PFSK-1 (cell line): ENCODE results near the gene TELO2.

Experiments used
- FOXP2 ChIP-seq: optimal IDR thresholded peaks from 2 replicates; pipeline ENCODE3; 2011; ENCODE audit warnings: borderline replicate concordance, control low read depth, inconsistent platforms; ENCODE audit not compliant: insufficient read depth; ENCODE audit errors: extremely low read length, extremely low read depth
- POLR2AphosphoS5 ChIP-seq: IDR thresholded peaks from 2 replicates; pipeline ENCODE4 v1.6.1; 2012; ENCODE audit warnings: low read depth, mild to moderate bottlenecking, control low read depth, low read length, moderate library complexity
- REST ChIP-seq, 2 experiments: IDR thresholded peaks; 2 replicates each; pipeline versions ENCODE4 v1.6.1 to v1.8.0; 2011 to 2012; ENCODE audit warnings: low read depth in 2 of 2, low read length in 2 of 2, control low read depth in 1 of 2, inconsistent platforms in 1 of 2, mild to moderate bottlenecking in 1 of 2, moderate library complexity in 1 of 2; ENCODE audit not compliant: insufficient read depth in 1 of 2
- SIN3A ChIP-seq: IDR thresholded peaks from 2 replicates; pipeline ENCODE4 v1.6.1; 2012; ENCODE audit warnings: mild to moderate bottlenecking, low read length, moderate library complexity, borderline replicate concordance; ENCODE audit not compliant: insufficient read depth
- TAF1 ChIP-seq: IDR thresholded peaks from 2 replicates; pipeline ENCODE4 v1.6.1; 2012; ENCODE audit warnings: low read length, control low read depth, borderline replicate concordance; ENCODE audit not compliant: insufficient read depth

DNA sequence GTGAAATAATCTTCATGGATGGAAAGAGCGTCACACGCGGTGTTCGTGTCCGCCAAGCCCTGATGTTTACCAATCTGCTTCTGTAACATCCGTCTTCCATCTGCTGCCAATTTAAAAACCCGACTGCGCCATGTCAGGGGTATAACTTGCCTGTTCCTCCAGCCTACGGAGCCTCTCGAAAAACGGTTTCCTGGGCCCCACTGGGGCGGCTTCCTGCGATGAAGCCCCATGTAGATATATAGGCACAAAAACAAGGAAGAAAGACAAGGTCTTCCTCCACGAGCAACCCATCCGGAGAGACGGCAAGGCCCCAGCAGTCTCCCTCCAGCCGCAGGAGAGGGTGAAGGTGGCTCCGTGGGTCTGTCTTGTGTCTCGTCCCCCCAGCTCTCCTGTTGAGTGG, 4.5 kb upstream of the TELO2 start, which contains the start of gene PTX4:
- no peak for TF ChIP-seq POLR2AphosphoS5
- no peak for TF ChIP-seq REST (IDR thresholded peaks at IDR 0.05; ENCODE audit: insufficient read depth in 1 of 2, low read depth in 2 of 2, low read length in 2 of 2)
- TF ChIP-seq SIN3A: no peak
- no peak for TF ChIP-seq TAF1
- no peak for TF ChIP-seq FOXP2
